H9 (cell line): ENCODE results near the gene B4GAT1. TPM values are rescaled to one million over a fixed set of nuclear protein-coding genes. Genes with fewer than 3 reads are reported as not detected.

Source experiments
- DNase-seq: peaks from one replicate; pipeline ENCODE4 v3.0.0-alpha.2; 2017
- H2AFZ ChIP-seq: one replicate; pipeline ENCODE4 v1.6.1; 2013; ENCODE audit warnings: mild to moderate bottlenecking, low read length, control low read depth, moderate library complexity
- H2AK5ac ChIP-seq: 2 replicates; pipeline ENCODE4 v1.6.1; 2013; ENCODE audit warnings: low read length, control low read depth, mixed read lengths; ENCODE audit not compliant: insufficient read length
- H2BK120ac ChIP-seq: one replicate; pipeline ENCODE4 v1.6.1; 2013; ENCODE audit warnings: low read depth, mild to moderate bottlenecking, low read length, control low read depth, inconsistent platforms; ENCODE audit not compliant: poor library complexity, severe bottlenecking
- H2BK12ac ChIP-seq: 2 replicates; pipeline ENCODE4 v1.6.1; 2013; ENCODE audit warnings: low read length, control low read depth, mixed read lengths, low read depth; ENCODE audit not compliant: insufficient read length
- H2BK15ac ChIP-seq: 2 replicates; pipeline ENCODE4 v1.6.1; 2013; ENCODE audit warnings: low read depth, low read length, control low read depth
- H2BK20ac ChIP-seq: one replicate; pipeline ENCODE4 v1.6.1; 2013; ENCODE audit warnings: low read depth, mild to moderate bottlenecking, low read length, control low read depth, inconsistent platforms; ENCODE audit not compliant: poor library complexity, severe bottlenecking
- H2BK5ac ChIP-seq: 2 replicates; pipeline ENCODE4 v1.6.1; 2013; ENCODE audit warnings: low read length, control low read depth, mixed read lengths; ENCODE audit not compliant: insufficient read length
- H3K14ac ChIP-seq: 2 replicates; pipeline ENCODE4 v1.6.1; 2013; ENCODE audit warnings: low read length, control low read depth; ENCODE audit not compliant: insufficient read depth
- H3K18ac ChIP-seq: 2 replicates; pipeline ENCODE4 v1.6.1; 2013; ENCODE audit warnings: low read depth, mild to moderate bottlenecking, mixed read lengths, low read length, control low read depth; ENCODE audit not compliant: insufficient read length
- H3K23ac ChIP-seq: 2 replicates; pipeline ENCODE4 v1.6.1; 2013; ENCODE audit warnings: low read length, control low read depth, mixed read lengths, low read depth; ENCODE audit not compliant: insufficient read length
- H3K23me2 ChIP-seq: 2 replicates; pipeline ENCODE4 v1.6.1; 2013; ENCODE audit warnings: low read depth, mild to moderate bottlenecking, mixed read lengths, low read length, control low read depth; ENCODE audit not compliant: insufficient read length, poor library complexity, severe bottlenecking
- H3K27ac ChIP-seq: 2 replicates; pipeline ENCODE4 v1.5.1; 2013; ENCODE audit warnings: low read length, control low read depth, mixed read lengths, low read depth; ENCODE audit not compliant: insufficient read length
- H3K27me3 ChIP-seq: 2 replicates; pipeline ENCODE4 v1.6.1; 2013; ENCODE audit warnings: low read length, control low read depth, inconsistent platforms; ENCODE audit not compliant: insufficient read depth
- H3K4ac ChIP-seq: 2 replicates; pipeline ENCODE4 v1.6.1; 2013; ENCODE audit warnings: low read depth, mild to moderate bottlenecking, control low read depth, inconsistent platforms, low read length, moderate library complexity
- H3K4me1 ChIP-seq: 2 replicates; pipeline ENCODE4 v1.6.1; 2013; ENCODE audit warnings: low read length, control low read depth, inconsistent platforms; ENCODE audit not compliant: insufficient read depth
- H3K4me2 ChIP-seq: 2 replicates; pipeline ENCODE4 v1.6.1; 2013; ENCODE audit warnings: low read length, control low read depth, mixed read lengths; ENCODE audit not compliant: insufficient read length, insufficient read depth
- H3K56ac ChIP-seq: 2 replicates; pipeline ENCODE4 v1.6.1; 2013; ENCODE audit warnings: low read depth, mild to moderate bottlenecking, mixed read lengths, low read length, control low read depth; ENCODE audit not compliant: insufficient read length
- H3K79me1 ChIP-seq: 2 replicates; pipeline ENCODE4 v1.6.1; 2013; ENCODE audit warnings: low read depth, mild to moderate bottlenecking, moderate library complexity, low read length, control low read depth, inconsistent platforms; ENCODE audit not compliant: insufficient read depth, poor library complexity, severe bottlenecking
- H3K79me2 ChIP-seq: 2 replicates; pipeline ENCODE4 v1.6.1; 2013; ENCODE audit warnings: low read length, control low read depth, inconsistent platforms; ENCODE audit not compliant: insufficient read depth
- H3K9ac ChIP-seq: 2 replicates; pipeline ENCODE4 v1.6.1; 2013; ENCODE audit warnings: low read length, control low read depth, mixed read lengths; ENCODE audit not compliant: insufficient read length; ENCODE audit errors: extremely low read depth
- H3K9me3 ChIP-seq: one replicate; pipeline ENCODE4 v1.6.1; 2013; ENCODE audit warnings: low read depth, low read length, inconsistent platforms; ENCODE audit not compliant: control insufficient read depth
- H3T11ph ChIP-seq: one replicate; pipeline ENCODE4 v1.6.1; 2013; ENCODE audit warnings: mild to moderate bottlenecking, low read length, control low read depth, inconsistent platforms
- H4K20me1 ChIP-seq: one replicate; pipeline ENCODE4 v1.6.1; 2013; ENCODE audit not compliant: control insufficient read depth, insufficient read length, insufficient read depth
- H4K5ac ChIP-seq: 2 replicates; pipeline ENCODE4 v1.6.1; 2013; ENCODE audit warnings: low read depth, mild to moderate bottlenecking, mixed read lengths, low read length, control low read depth; ENCODE audit not compliant: insufficient read length
- H4K8ac ChIP-seq: replicated peaks from 2 replicates; pipeline ENCODE4 v1.6.1; 2013; ENCODE audit warnings: low read length, control low read depth, mixed read lengths, low read depth; ENCODE audit not compliant: insufficient read length
- H4K91ac ChIP-seq: 2 replicates; pipeline ENCODE4 v1.6.1; 2013; ENCODE audit warnings: low read depth, mild to moderate bottlenecking, moderate library complexity, mixed read lengths, low read length, control low read depth; ENCODE audit not compliant: insufficient read length
- H3K27ac Mint-ChIP-seq, 3 experiments: 2 replicates in 2 of 3; 3 replicates in 1 of 3; pipeline ENCODE4 v1.8.0; 2020 to 2021; ENCODE audit warnings: mixed read lengths in 3 of 3, mild to moderate bottlenecking in 1 of 3, moderate library complexity in 1 of 3
- H3K27me3 Mint-ChIP-seq: 2 replicates; pipeline ENCODE4 v1.8.0; 2021; ENCODE audit warnings: low read depth, mild to moderate bottlenecking, moderate library complexity, mixed read lengths
- H3K36me3 Mint-ChIP-seq, 3 experiments: 2 replicates in 2 of 3; 3 replicates in 1 of 3; pipeline ENCODE4 v1.8.0; 2020 to 2021; ENCODE audit warnings: low read depth in 3 of 3, mixed read lengths in 3 of 3; ENCODE audit not compliant: insufficient read depth in 1 of 3
- H3K4me1 Mint-ChIP-seq, 2 experiments: 2 replicates each; pipeline ENCODE4 v1.8.0; 2020; ENCODE audit warnings: mixed read lengths in 2 of 2
- H3K4me3 Mint-ChIP-seq, 2 experiments: 2 replicates in 1 of 2; 3 replicates in 1 of 2; pipeline ENCODE4 v1.8.0; 2020 to 2021; ENCODE audit warnings: mild to moderate bottlenecking in 2 of 2, mixed read lengths in 2 of 2, moderate library complexity in 1 of 2
- H3K9me3 Mint-ChIP-seq, 2 experiments: 2 replicates in 1 of 2; 3 replicates in 1 of 2; pipeline ENCODE4 v1.8.0; 2020; ENCODE audit warnings: mild to moderate bottlenecking in 2 of 2, mixed read lengths in 2 of 2, moderate library complexity in 1 of 2
- WGBS: extraction: QIAGEN DNeasy Blood & Tissue Kit; methylation state at CpG from one replicate; pipeline ENCODE4 v1.1.7; 2013; ENCODE audit warnings: missing lambda C conversion rate, low lambda C conversion rate, mixed read lengths; ENCODE audit not compliant: insufficient read length; ENCODE audit errors: extremely low coverage; 5-methylcytosine and 5-hydroxymethylcytosine counted together
- total RNA-seq: library from RNA; stranded (reverse); gene quantifications from 2 replicates; pipeline ENCODE4 v1.2.1, GENCODE V29; 2021
- TF ChIP-seq, protein P1 (sequence below): fragments of 200-600 bp; sonication (generic); conservative IDR thresholded peaks from 3 replicates; pipeline ENCODE4 v1.8.0; 2021; ENCODE audit warnings: antibody characterized with exemption, mild to moderate bottlenecking

Gene B4GAT1
- total RNA-seq, 1 experiment from 2014 or later = 24.3 TPM

DNA sequence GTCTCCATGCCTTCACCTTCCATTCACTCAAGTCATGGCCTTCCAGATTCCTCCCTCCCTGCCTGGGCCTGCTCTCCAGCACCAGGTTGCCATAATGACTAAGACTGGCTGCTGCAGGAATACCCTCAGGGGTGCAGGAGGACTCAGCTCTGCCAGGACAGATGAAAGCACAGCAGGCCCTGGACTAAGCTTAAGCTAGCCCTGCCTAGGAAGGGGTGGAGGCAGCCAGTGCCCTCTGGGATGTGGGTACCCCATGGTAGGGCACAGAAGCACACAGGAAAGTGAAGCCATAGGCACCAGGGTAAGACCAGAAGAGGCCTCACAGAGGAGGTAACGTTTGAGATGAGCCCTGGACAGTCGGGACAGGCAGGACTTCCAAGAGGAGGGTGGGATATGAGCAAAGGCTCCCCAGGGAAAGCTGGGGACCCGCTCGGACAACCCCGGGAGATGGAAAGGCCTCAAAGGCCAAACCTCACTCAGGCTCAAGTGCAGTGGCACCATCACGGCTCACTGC, 8.2 kb downstream of the B4GAT1 start:
- TF ChIP-seq, protein P1, sequence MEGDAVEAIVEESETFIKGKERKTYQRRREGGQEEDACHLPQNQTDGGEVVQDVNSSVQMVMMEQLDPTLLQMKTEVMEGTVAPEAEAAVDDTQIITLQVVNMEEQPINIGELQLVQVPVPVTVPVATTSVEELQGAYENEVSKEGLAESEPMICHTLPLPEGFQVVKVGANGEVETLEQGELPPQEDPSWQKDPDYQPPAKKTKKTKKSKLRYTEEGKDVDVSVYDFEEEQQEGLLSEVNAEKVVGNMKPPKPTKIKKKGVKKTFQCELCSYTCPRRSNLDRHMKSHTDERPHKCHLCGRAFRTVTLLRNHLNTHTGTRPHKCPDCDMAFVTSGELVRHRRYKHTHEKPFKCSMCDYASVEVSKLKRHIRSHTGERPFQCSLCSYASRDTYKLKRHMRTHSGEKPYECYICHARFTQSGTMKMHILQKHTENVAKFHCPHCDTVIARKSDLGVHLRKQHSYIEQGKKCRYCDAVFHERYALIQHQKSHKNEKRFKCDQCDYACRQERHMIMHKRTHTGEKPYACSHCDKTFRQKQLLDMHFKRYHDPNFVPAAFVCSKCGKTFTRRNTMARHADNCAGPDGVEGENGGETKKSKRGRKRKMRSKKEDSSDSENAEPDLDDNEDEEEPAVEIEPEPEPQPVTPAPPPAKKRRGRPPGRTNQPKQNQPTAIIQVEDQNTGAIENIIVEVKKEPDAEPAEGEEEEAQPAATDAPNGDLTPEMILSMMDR = no peak
- H4K91ac ChIP-seq = no peak overlapping the region
- no peaks in the 10 kb centered on the region for H3K4me1 ChIP-seq
- H2BK12ac ChIP-seq = no peak overlapping the region
- H2BK120ac ChIP-seq = no peak overlapping the region
- H2AFZ ChIP-seq = no peak overlapping the region
- no peak overlapping the region for H2BK15ac ChIP-seq
- no peak overlapping the region for H2BK5ac ChIP-seq
- Mint-ChIP-seq H3K36me3 (peaks cover 12 to 35% (median 27%) of the 10 kb centered on the region in 3 experiments; a peak in 6 of 7 replicates), H3K4me1 (peaks cover 29 to 30% of the 10 kb centered on the region in 2 experiments), H3K27me3 (peaks cover 4% of the 10 kb centered on the region), H3K27ac (no peak overlapping the region; a peak in 1 of 7 replicates), H3K9me3 (no peaks in the 10 kb centered on the region), H3K4me3 (no peak overlapping the region)
- no peaks in the 10 kb centered on the region for H4K20me1 ChIP-seq
- H3K4me2 ChIP-seq = no peak overlapping the region
- H3T11ph ChIP-seq = no peak overlapping the region
- peaks cover 1% of the 10 kb centered on the region for H3K23me2 ChIP-seq
- no peaks in the 10 kb centered on the region for H3K79me1 ChIP-seq
- H3K14ac ChIP-seq = no peak overlapping the region
- no peak for DNase-seq
- peaks cover under 1% of the 10 kb centered on the region; the same call in 1 of the 2 replicates for H3K79me2 ChIP-seq
- H2AK5ac ChIP-seq = no peak overlapping the region
- WGBS = no CpG with 5 or more reads among the region's 6 CpGs
- H2BK20ac ChIP-seq = no peak overlapping the region
- no peak overlapping the region for H3K4ac ChIP-seq
- H3K56ac ChIP-seq = no peak overlapping the region
- H4K8ac ChIP-seq = no peak overlapping the region
- H3K27me3 ChIP-seq = no peaks in the 10 kb centered on the region; the same call in 1 of the 2 replicates
- no peak overlapping the region for H3K9ac ChIP-seq
- H3K18ac ChIP-seq = no peak overlapping the region
- no peak overlapping the region for H4K5ac ChIP-seq
- no peak overlapping the region for H3K27ac ChIP-seq
- H3K9me3 ChIP-seq = no peaks in the 10 kb centered on the region
- no peak overlapping the region for H3K23ac ChIP-seq
